Activated CD8-positive, alpha-beta memory T cell treated with anti-CD3 and anti-CD28 coated beads, Interleukin-2, amount 50 U/mL, for 24 hours (primary cell): Measurements from ENCODE around the gene TSHZ3.

ENCODE experiments used
- DNase-seq: peaks from one replicate; pipeline ENCODE4 v3.0.0-alpha.2; 2020; ENCODE audit errors: extremely low read depth

The TSHZ3 gene

GRCh38 chr19:31261603-31262212, 87.5 kb downstream of the TSHZ3 start:
- DNase-seq: no peak

- DNase-seq: no peak
These were observed 88.1 kb downstream of the TSHZ3 start for GRCh38 chr19:31261019-31261602.

GRCh38 chr19:31260171-31260933, 88.9 kb downstream of the TSHZ3 start:
- no peak for DNase-seq

GRCh38 chr19:31258211-31259052, 90.8 kb downstream of the TSHZ3 start:
- no peak for DNase-seq

- DNase-seq: no peak
These were observed 91.7 kb downstream of the TSHZ3 start for GRCh38 chr19:31257426-31258130.

- DNase-seq: no peak
These were observed 92.2 kb downstream of the TSHZ3 start for GRCh38 chr19:31257025-31257424.

GRCh38 chr19:31256593-31256960, 92.7 kb downstream of the TSHZ3 start:
- no peak for DNase-seq

- DNase-seq: no peak
These were observed 93.2 kb downstream of the TSHZ3 start for GRCh38 chr19:31255831-31256592.

- DNase-seq: no peak
These were observed 93.9 kb downstream of the TSHZ3 start for GRCh38 chr19:31255174-31255799.

GRCh38 chr19:31254611-31255010, 94.6 kb downstream of the TSHZ3 start:
- DNase-seq: no peak

GRCh38 chr19:31254180-31254551, 95.1 kb downstream of the TSHZ3 start:
- DNase-seq: no peak

- no peak for DNase-seq
These were observed 95.6 kb downstream of the TSHZ3 start for GRCh38 chr19:31253526-31254179.

- no peak for DNase-seq
These were observed 96.8 kb downstream of the TSHZ3 start for GRCh38 chr19:31252441-31252840.

- DNase-seq: no peak
These were observed 100.0 kb downstream of the TSHZ3 start for GRCh38 chr19:31249217-31249616.

GRCh38 chr19:31235806-31236205, 113.4 kb downstream of the TSHZ3 start:
- DNase-seq: no peak

- no peak for DNase-seq
These were observed 115.9 kb downstream of the TSHZ3 start for GRCh38 chr19:31233295-31233800.

GRCh38 chr19:31232871-31233270, 116.4 kb downstream of the TSHZ3 start:
- DNase-seq: no peak

- no peak for DNase-seq
These were observed 117.1 kb downstream of the TSHZ3 start for GRCh38 chr19:31232180-31232579.

GRCh38 chr19:31231237-31231636, 118.0 kb downstream of the TSHZ3 start:
- DNase-seq: no peak
